C1 segment of cervical spinal cord (tissue), 14 donors: ENCODE results near the gene OTOG.
A peak's percentile ranks its signal among the peaks of the same experiment; 100 is the strongest.

Source experiments
- DNase-seq, 14 donors: peaks; one replicate each; lab custom pipeline; 2025; lab: John Stamatoyannopoulos, UW

Gene OTOG

GRCh38 chr11:17649696-17650095, 102.6 kb downstream of the OTOG start:
- DNase-seq = no peak

- DNase-seq = no peak
These were observed 103.3 kb downstream of the OTOG start for GRCh38 chr11:17650127-17650911.

- no peak for DNase-seq
These were observed 104.0 kb downstream of the OTOG start for GRCh38 chr11:17651061-17651460.

GRCh38 chr11:17651681-17652080, 104.6 kb downstream of the OTOG start:
- no peak for DNase-seq

- DNase-seq = no peak
These were observed 105.5 kb downstream of the OTOG start for GRCh38 chr11:17652556-17652955.

- no peak for DNase-seq
These were observed 106.6 kb downstream of the OTOG start for GRCh38 chr11:17653611-17654010.

GRCh38 chr11:17655682-17656081, 108.6 kb downstream of the OTOG start:
- DNase-seq = no peak

- DNase-seq = no peak
These were observed 111.2 kb downstream of the OTOG start for GRCh38 chr11:17658211-17658610.

GRCh38 chr11:17668166-17668565, 121.1 kb downstream of the OTOG start:
- no peak for DNase-seq

- no peak for DNase-seq
These were observed 125.4 kb downstream of the OTOG start for GRCh38 chr11:17672469-17672868.

GRCh38 chr11:17673951-17674350, 126.9 kb downstream of the OTOG start:
- DNase-seq = no peak

GRCh38 chr11:17682848-17683247, 135.8 kb downstream of the OTOG start:
- no peak for DNase-seq

GRCh38 chr11:17683377-17684161, 136.5 kb downstream of the OTOG start:
- DNase-seq = peak in 2 of 14 donors; percentile 1 to 5

- DNase-seq = no peak
These were observed 137.5 kb downstream of the OTOG start for GRCh38 chr11:17684550-17684949.

GRCh38 chr11:17686231-17686980, 139.3 kb downstream of the OTOG start:
- DNase-seq = peak in 1 of 14 donors; percentile 29

GRCh38 chr11:17687946-17688670, 141.0 kb downstream of the OTOG start:
- DNase-seq = no peak

GRCh38 chr11:17691550-17691949, 144.5 kb downstream of the OTOG start:
- DNase-seq = no peak

- no peak for DNase-seq
These were observed 144.9 kb downstream of the OTOG start for GRCh38 chr11:17691976-17692375.

GRCh38 chr11:17692931-17693330, 145.9 kb downstream of the OTOG start:
- DNase-seq = no peak

- DNase-seq = no peak
These were observed 146.5 kb downstream of the OTOG start for GRCh38 chr11:17693531-17693930.

- DNase-seq = no peak
These were observed 147.5 kb downstream of the OTOG start for GRCh38 chr11:17694494-17695110.
